Measurements from ENCODE around the gene AGPAT1.

- TF ChIP-seq CTCF (IDR thresholded peaks at IDR 0.05) (no peak), RCOR1 (IDR thresholded peaks at IDR 0.05; ENCODE audit: low read length) (no peak)
Measured at GRCh38 chr6:32223258-32224235, 47.7 kb upstream of the AGPAT1 start, which contains the start of gene NOTCH4.

Measured in SK-N-SH (cell line).